Endodermal cell (in vitro differentiated cells): ENCODE measurements around the gene APBA2. TPM values are rescaled to one million over a fixed set of nuclear protein-coding genes. Genes with fewer than 3 reads are reported as not detected.
A peak's percentile ranks its signal among the peaks of the same experiment; 100 is the strongest.
"Not testable (repeated sequence)": the region's sequence is repeated elsewhere in the genome, so short reads cannot be mapped to it uniquely, and the experiment has no call there.

Experiments used
- DNase-seq: peaks from one replicate; pipeline ENCODE4 v3.0.0-alpha.2; 2017
- H3K27ac ChIP-seq: 2 replicates; pipeline ENCODE4 v1.5.1; 2013; ENCODE audit warnings: mild to moderate bottlenecking, low read depth, low read length, moderate library complexity
- H3K27me3 ChIP-seq: 2 replicates; pipeline ENCODE4 v1.6.1; 2013; ENCODE audit warnings: mild to moderate bottlenecking, low read length, moderate library complexity; ENCODE audit not compliant: insufficient read depth, control insufficient read depth, poor library complexity, severe bottlenecking
- H3K36me3 ChIP-seq: 2 replicates; pipeline ENCODE4 v1.7.0; 2013; ENCODE audit warnings: mild to moderate bottlenecking, low read length, moderate library complexity; ENCODE audit not compliant: control insufficient read depth, insufficient read depth
- H3K4me1 ChIP-seq: one replicate; pipeline ENCODE4 v1.7.0; 2013; ENCODE audit warnings: low read length; ENCODE audit not compliant: control insufficient read depth, insufficient read depth
- H3K4me3 ChIP-seq: 2 replicates; pipeline ENCODE4 v1.5.1; 2013; ENCODE audit warnings: mild to moderate bottlenecking, low read length, moderate library complexity
- H3K9ac ChIP-seq: 2 replicates; pipeline ENCODE4 v1.6.1; 2013; ENCODE audit warnings: mild to moderate bottlenecking, low read length, moderate library complexity; ENCODE audit not compliant: poor library complexity, severe bottlenecking; ENCODE audit errors: extremely low read depth
- H3K9me3 ChIP-seq: 2 replicates; pipeline ENCODE4 v1.6.1; 2013; ENCODE audit warnings: mild to moderate bottlenecking, low read length, moderate library complexity; ENCODE audit not compliant: control insufficient read depth
- H3K27ac Mint-ChIP-seq: 2 replicates; pipeline ENCODE4 v1.8.0; 2020; ENCODE audit warnings: mixed read lengths
- H3K27me3 Mint-ChIP-seq: 2 replicates; pipeline ENCODE4 v1.8.0; 2021; ENCODE audit warnings: mild to moderate bottlenecking, mixed read lengths; ENCODE audit not compliant: insufficient read depth
- H3K36me3 Mint-ChIP-seq: 2 replicates; pipeline ENCODE4 v1.8.0; 2020; ENCODE audit warnings: low read depth, mixed read lengths
- H3K4me1 Mint-ChIP-seq: 2 replicates; pipeline ENCODE4 v1.8.0; 2020; ENCODE audit warnings: mixed read lengths
- H3K4me3 Mint-ChIP-seq: 2 replicates; pipeline ENCODE4 v1.8.0; 2020; ENCODE audit warnings: mild to moderate bottlenecking, moderate library complexity, mixed read lengths
- H3K9me3 Mint-ChIP-seq: 2 replicates; pipeline ENCODE4 v1.8.0; 2020; ENCODE audit warnings: mild to moderate bottlenecking, mixed read lengths
- CTCF ChIP-seq: fragments of 200-600 bp; sonication (generic); conservative IDR thresholded peaks from 2 replicates; pipeline ENCODE4 v1.5.0; 2021; ENCODE audit warnings: antibody characterized with exemption, mild to moderate bottlenecking
- WGBS, 2 experiments: methylation state at CpG; one replicate each; pipeline versions ENCODE4 v1.1.5 to v1.1.7; 2013; ENCODE audit warnings: missing lambda C conversion rate in 2 of 2, mixed read lengths in 1 of 2; ENCODE audit not compliant: insufficient coverage in 1 of 2, insufficient read length in 1 of 2; 5-methylcytosine and 5-hydroxymethylcytosine counted together
- long read RNA-seq, 4 experiments: library from polyadenylated mRNA in 2 of 4; library from RNA in 1 of 4; library from capped mRNA in 1 of 4; stranded (forward) in 3 of 4; unstranded in 1 of 4; transcript quantifications; one replicate each; pipeline ENCODE4 v2.0.0, GENCODE V29; 2020 to 2021; ENCODE audit warnings: inconsistent platforms in 1 of 4
- polyA plus RNA-seq, 2 experiments: library from polyadenylated mRNA; stranded (reverse); fragments of 50-300 nt; gene quantifications; one replicate each; pipeline ENCODE4 v1.2.3, GENCODE V29; 2013
- total RNA-seq, 2 donors: library from RNA; stranded (reverse); fragmentation: NEBNext Ultra II Directional in 1 of 2; extraction: Animal tissue kit (Norgen Biotek cat#: 25700) in 1 of 2; gene quantifications; 2 replicates in 1 of 2; 3 replicates in 1 of 2; pipeline ENCODE4 v1.2.1, GENCODE V29; 2021

Gene APBA2
- 10 to 100 TPM; 27.1 to 27.3 TPM for total RNA-seq
- polyA plus RNA-seq (2013, experiment 1 of 2) = 45.7 TPM
- polyA plus RNA-seq (2013, experiment 2 of 2) = 40.9 TPM
- long read RNA-seq, experiment 1, partial matches to known transcripts = 11 of 16 reads
- long read RNA-seq, experiment 1, other reads (novel, unspliced or antisense) = 5 of 16 reads
- long read RNA-seq, experiment 2, partial matches to known transcripts = 11 of 76 reads
- long read RNA-seq, experiment 2, other reads (novel, unspliced or antisense) = 62 of 76 reads
- long read RNA-seq, experiment 3, partial matches to known transcripts = 19 of 100 reads
- long read RNA-seq, experiment 3, other reads (novel, unspliced or antisense) = 80 of 100 reads
- long read RNA-seq, experiment 4, partial matches to known transcripts = 1 of 3 reads
- long read RNA-seq, experiment 4, other reads (novel, unspliced or antisense) = 2 of 3 reads

- peak within 1 kb of the TSS; percentile 69 for H3K4me3 ChIP-seq
- no peaks in the 10 kb centered on the region for H3K9me3 Mint-ChIP-seq
- H3K4me3 Mint-ChIP-seq = peak within 1 kb of the TSS; percentile 57
- 1% methylated on average over 28 to 109 of the region's 109 CpGs for whole genome bisulfite sequencing, 2 experiments
- H3K36me3 Mint-ChIP-seq = no peaks in the 10 kb centered on the region
- no peaks in the 10 kb centered on the region for H3K36me3 ChIP-seq
- TF ChIP-seq CTCF = no peak
- H3K4me1 ChIP-seq = no peaks in the 10 kb centered on the region
- H3K27ac ChIP-seq = peak within 1 kb of the TSS; percentile 19
- peak; percentile 83 for DNase-seq
- peaks cover 19% of the 10 kb centered on the region for H3K4me1 Mint-ChIP-seq
- H3K27me3 Mint-ChIP-seq = peaks cover 30% of the 10 kb centered on the region
- no peaks in the 10 kb centered on the region for H3K9me3 ChIP-seq
- peak within 1 kb of the TSS; percentile 25 for H3K9ac ChIP-seq
- peaks cover 22% of the 10 kb centered on the region for H3K27me3 ChIP-seq
- no peak within 1 kb of the TSS for H3K27ac Mint-ChIP-seq
Observed at GRCh38 chr15:28885630-28886430, at the start of gene APBA2. APBA2 (plus strand) TSS chr15:28885974; CDS start chr15:29053885, 167,911 bp downstream.

GRCh38 chr15:28840285-28840684 is 45.5 kb upstream of the APBA2 start:
- not testable (repeated sequence) for H3K9ac ChIP-seq, H3K4me1 Mint-ChIP-seq, H3K4me3 ChIP-seq, H3K9me3 ChIP-seq, H3K9me3 Mint-ChIP-seq, H3K27ac Mint-ChIP-seq, H3K36me3 ChIP-seq, H3K4me3 Mint-ChIP-seq, DNase-seq, H3K4me1 ChIP-seq, H3K27ac ChIP-seq, H3K36me3 Mint-ChIP-seq
- H3K27me3 ChIP-seq = peaks cover 13% of the 10 kb centered on the region
- 96% methylated on average over 4 of the region's 9 CpGs; no CpG with 5 or more reads in 1 of the 2 experiments for WGBS, 2 experiments
- peaks cover 27% of the 10 kb centered on the region for H3K27me3 Mint-ChIP-seq

- not testable (repeated sequence) for H3K4me1 ChIP-seq, H3K4me1 Mint-ChIP-seq, H3K9me3 Mint-ChIP-seq, H3K9me3 ChIP-seq, H3K36me3 Mint-ChIP-seq, DNase-seq, H3K4me3 Mint-ChIP-seq, H3K4me3 ChIP-seq, H3K27ac Mint-ChIP-seq, H3K27ac ChIP-seq, H3K36me3 ChIP-seq, H3K9ac ChIP-seq
- H3K27me3 Mint-ChIP-seq = peaks cover 40% of the 10 kb centered on the region
- 84 to 93% methylated on average over 9 to 11 of the region's 11 CpGs for WGBS, 2 experiments
- peaks cover 22% of the 10 kb centered on the region for H3K27me3 ChIP-seq
Observed at GRCh38 chr15:28842210-28842609, 43.6 kb upstream of the APBA2 start.

GRCh38 chr15:28843520-28843919 is 42.3 kb upstream of the APBA2 start:
- not testable (repeated sequence) for H3K4me3 Mint-ChIP-seq, H3K9ac ChIP-seq, H3K36me3 Mint-ChIP-seq, H3K4me1 ChIP-seq, H3K36me3 ChIP-seq, H3K9me3 ChIP-seq, H3K27ac Mint-ChIP-seq, H3K4me1 Mint-ChIP-seq, H3K4me3 ChIP-seq, H3K9me3 Mint-ChIP-seq, DNase-seq, H3K27ac ChIP-seq
- WGBS, 2 experiments = 94 to 100% methylated on average over 1 to 9 of the region's 12 CpGs
- peaks cover 31% of the 10 kb centered on the region for H3K27me3 ChIP-seq
- H3K27me3 Mint-ChIP-seq = peaks cover 52% of the 10 kb centered on the region

- H3K36me3 ChIP-seq, H3K4me1 Mint-ChIP-seq, H3K9me3 Mint-ChIP-seq, H3K9me3 ChIP-seq, H3K4me3 ChIP-seq, H3K4me3 Mint-ChIP-seq, H3K27ac Mint-ChIP-seq, DNase-seq, H3K9ac ChIP-seq, H3K27ac ChIP-seq, H3K4me1 ChIP-seq: not testable (repeated sequence)
- 95% methylated on average over 1 of the region's 14 CpGs; no CpG with 5 or more reads in 1 of the 2 experiments for WGBS, 2 experiments
- peaks cover 31% of the 10 kb centered on the region for H3K27me3 ChIP-seq
- peaks cover 13% of the 10 kb centered on the region for H3K36me3 Mint-ChIP-seq
- H3K27me3 Mint-ChIP-seq = peaks cover 50% of the 10 kb centered on the region
Observed at GRCh38 chr15:28844147-28844546, 41.6 kb upstream of the APBA2 start.

- H3K36me3 Mint-ChIP-seq = peaks cover 12% of the 10 kb centered on the region
- peaks cover 29% of the 10 kb centered on the region for H3K27me3 ChIP-seq
- H3K27me3 Mint-ChIP-seq = peaks cover 41% of the 10 kb centered on the region
- H3K4me1 ChIP-seq, H3K9me3 ChIP-seq, DNase-seq, H3K36me3 ChIP-seq, H3K4me3 Mint-ChIP-seq, H3K27ac ChIP-seq, H3K9ac ChIP-seq, H3K4me3 ChIP-seq, H3K27ac Mint-ChIP-seq, H3K4me1 Mint-ChIP-seq: not testable (repeated sequence)
- WGBS, 2 experiments = 50% methylated on average over 2 of the region's 5 CpGs; no CpG with 5 or more reads in 1 of the 2 experiments
- peaks cover 15% of the 10 kb centered on the region for H3K9me3 Mint-ChIP-seq
Observed at GRCh38 chr15:28847247-28847646, 38.5 kb upstream of the APBA2 start.
